ENCODE data around the gene C6orf62. TPM values are rescaled to one million over a fixed set of nuclear protein-coding genes. Genes with fewer than 3 reads are reported as not detected.

C6orf62 gene
- total and polyA plus RNA-seq, 2 of the 4 experiments (the other 2 are of a cell fraction), result 47.5 to 50.7 TPM

- Histone ChIP-seq H3K14ac (replicated peaks; ENCODE audit: low read depth, low read length) (peak overlapping the region; percentile 52; the same call in 1 of the 2 replicates), H3K9me3 (ENCODE audit: control insufficient read depth, insufficient read depth, low read length) (no peaks in the 10 kb centered on the region), H2AFZ (replicated peaks; ENCODE audit: low read length, poor library complexity) (no peak overlapping the region), H4K20me1 (ENCODE audit: insufficient read depth, low read length) (no peaks in the 10 kb centered on the region), H4K8ac (ENCODE audit: low read depth in 2 of 2, low read length in 2 of 2) (0 out of 4 replicates have a peak overlapping the region, but pooled peaks of 1 of the 2 experiments have one; percentile 14), H3K9ac (ENCODE audit: low read depth, low read length) (no peak overlapping the region), H3K18ac (ENCODE audit: low read depth, low read length) (peak overlapping the region; percentile 42; the same call in 1 of the 2 replicates), H3K4me1 (ENCODE audit: control insufficient read depth, insufficient read depth, low read length) (peaks cover 5% of the 10 kb centered on the region), H4K91ac (ENCODE audit: insufficient read depth, low read depth, low read length) (0 out of 2 replicates have a peak overlapping the region, but pooled peaks have one; percentile 23), H2BK120ac (ENCODE audit: low read depth, low read length) (peak overlapping the region; percentile 19; the same call in 1 of the 2 replicates), H3K36me3 (ENCODE audit: control insufficient read depth, insufficient read depth, low read length) (peaks cover 11% of the 10 kb centered on the region), H3K4me3 (ENCODE audit: insufficient read depth, low read depth, low read length) (no peak overlapping the region), H2AK9ac (replicated peaks; ENCODE audit: low read depth, low read length, poor library complexity) (no peak overlapping the region), H2AK5ac (ENCODE audit: low read depth, low read length) (peak overlapping the region; percentile 35; the same call in 1 of the 2 replicates), H3K27ac (ENCODE audit: insufficient read depth, low read length) (peak overlapping the region; percentile 61; the same call in 1 of the 2 replicates), H2BK5ac (ENCODE audit: low read depth, low read length, poor library complexity, severe bottlenecking) (peak overlapping the region; percentile 75), H3K27me3 (ENCODE audit: control insufficient read depth, insufficient read depth, low read length) (no peaks in the 10 kb centered on the region), H4K5ac (ENCODE audit: low read depth, low read length) (peak overlapping the region; percentile 45; the same call in 1 of the 2 replicates), H3K56ac (ENCODE audit: extremely low read depth, insufficient read depth, low read length) (no peak overlapping the region), H2BK15ac (ENCODE audit: low read depth, low read length) (no peak overlapping the region), H3K4me2 (ENCODE audit: low read depth, low read length) (no peak overlapping the region), H3K9me1 (ENCODE audit: insufficient read depth, low read length) (peaks cover 2% of the 10 kb centered on the region; the same call in 1 of the 2 replicates), H2BK20ac (ENCODE audit: low read depth, low read length) (peak overlapping the region; percentile 48; the same call in 1 of the 2 replicates), H3K79me1 (ENCODE audit: low read depth in 1 of 2, low read length in 2 of 2) (peaks cover 16 to 46% of the 10 kb centered on the region in 2 experiments; a peak in 3 of 4 replicates), H3K23ac (ENCODE audit: low read depth, low read length) (peak overlapping the region; percentile 38; the same call in 1 of the 2 replicates), H3K4ac (ENCODE audit: low read depth, low read length) (0 out of 2 replicates have a peak overlapping the region, but pooled peaks have one; percentile 41)
- no TSS peak for BruUV-seq (replicated peaks)
- no CpG with 5 or more reads among the region's 1 CpG for WGBS, 2 experiments (ENCODE audit: extremely low coverage in 2 of 2, insufficient read length in 1 of 2)
- no peak for TF ChIP-seq RFX5 (IDR thresholded peaks at IDR 0.05; ENCODE audit: low read depth, low read length)
- TF ChIP-seq POLR2A (IDR thresholded peaks at IDR 0.05; ENCODE audit: low read depth, low read length), result no peak
- no peak for TF ChIP-seq CEBPB (IDR thresholded peaks at IDR 0.05; ENCODE audit: low read depth, low read length)
- TF ChIP-seq MXI1 (IDR thresholded peaks at IDR 0.05; ENCODE audit: borderline replicate concordance, low read depth, low read length), result no peak
- TF ChIP-seq ELK1 (IDR thresholded peaks at IDR 0.05; ENCODE audit: borderline replicate concordance, low read depth, low read length), result no peak
- TF ChIP-seq FOS (IDR thresholded peaks at IDR 0.05; ENCODE audit: low read depth, low read length), result no peak
- TF ChIP-seq CTCF (conservative IDR thresholded peaks at IDR 0.05; ENCODE audit: low read depth, low read length), result no peak
- TF ChIP-seq MAFK (IDR thresholded peaks at IDR 0.05; ENCODE audit: low read depth, low read length), result no peak
- TF ChIP-seq RCOR1 (IDR thresholded peaks at IDR 0.05; ENCODE audit: insufficient replicate concordance, low read length), result no peak
- TF ChIP-seq RAD21 (IDR thresholded peaks at IDR 0.05; ENCODE audit: low read length), result no peak
- TF ChIP-seq NFE2L2 (IDR thresholded peaks at IDR 0.05; ENCODE audit: low read depth, low read length), result no peak
- no peak for TF ChIP-seq SMC3 (IDR thresholded peaks at IDR 0.05; ENCODE audit: low read depth, low read length)
- no peak for TF ChIP-seq CHD1 (IDR thresholded peaks at IDR 0.05; ENCODE audit: low read depth, low read length)
- TF ChIP-seq MAZ (IDR thresholded peaks at IDR 0.05; ENCODE audit: borderline replicate concordance, low read depth, low read length), result no peak
- no peak for TF ChIP-seq USF2 (IDR thresholded peaks at IDR 0.05; ENCODE audit: low read depth, low read length)
- TF ChIP-seq BHLHE40 (IDR thresholded peaks at IDR 0.05; ENCODE audit: low read depth, low read length), result no peak
- dilution Hi-C loops (cut with HindIII; ENCODE audit: low sequenced_read_pairs, unreplicated experiment) (no loop called here), intact Hi-C loops (cut with micrococcal nuclease) (no loop called here), in situ Hi-C loops (cut with MboI; ENCODE audit: low sequenced_read_pairs) (no loop called here)
- DNase-seq (peak; percentile 23), ATAC-seq (ENCODE audit: low read depth) (peak; percentile 37)
- ChIA-PET POLR2A (ENCODE audit: unreplicated experiment) (no interaction called here), CTCF (interaction anchor here (0.9 kb wide), 1 partner anchor 78 kb away, joined by 3 read pairs; no protein-coding TSS in a partner anchor)
These were observed 59.4 kb downstream of the C6orf62 start for GRCh38 chr6:24659561-24659960.

All from IMR-90 (cell line).